A673 (cell line): ENCODE measurements around the gene NFKBIE. TPM values are rescaled to one million over a fixed set of nuclear protein-coding genes. Genes with fewer than 3 reads are reported as not detected.

ENCODE experiments used
- BruUV-seq: library from RNA; stranded (reverse); fragments of 400-500 nt; replicated peaks from 2 replicates; lab custom pipeline; 2021; lab: Mats Ljungman, UMichigan
- CTCF ChIA-PET: fragments of 300-600 bp; sonication (Branson Sonifier 250); formaldehyde crosslinking; loops from one replicate; lab custom pipeline; 2022; ENCODE audit warnings: antibody characterized with exemption; lab: Charles Lee
- POLR2A ChIA-PET: fragments of 300-600 bp; sonication (Branson Sonifier 250); formaldehyde crosslinking; loops from one replicate; lab custom pipeline; 2022; ENCODE audit warnings: antibody characterized with exemption; ENCODE audit not compliant: low non-redundant PET; lab: Charles Lee
- DNase-seq: peaks from one replicate; pipeline ENCODE4 v3.0.0-alpha.2; 2015; ENCODE audit warnings: low spot score
- H3K27ac ChIP-seq: fragments of 200-600 bp; sonication (generic); 2 replicates; pipeline ENCODE4 v1.5.1; 2016; ENCODE audit warnings: mixed run types, low read depth, mild to moderate bottlenecking, mixed read lengths, antibody characterized with exemption, low read length; ENCODE audit not compliant: poor library complexity, severe bottlenecking
- H3K27me3 ChIP-seq: fragments of 200-600 bp; sonication (generic); replicated peaks from 2 replicates; pipeline ENCODE4 v1.6.1; 2017; ENCODE audit warnings: mixed run types, low read depth, mild to moderate bottlenecking, mixed read lengths, antibody characterized with exemption, low read length; ENCODE audit not compliant: insufficient read depth, poor library complexity
- H3K36me3 ChIP-seq: fragments of 200-600 bp; sonication (generic); 2 replicates; pipeline ENCODE4 v1.6.1; 2016; ENCODE audit warnings: mixed run types, mild to moderate bottlenecking, mixed read lengths, antibody characterized with exemption, low read length; ENCODE audit not compliant: insufficient read depth, poor library complexity, severe bottlenecking
- H3K4me1 ChIP-seq: fragments of 200-600 bp; sonication (generic); 2 replicates; pipeline ENCODE4 v1.6.1; 2017; ENCODE audit warnings: mixed run types, mild to moderate bottlenecking, mixed read lengths, antibody characterized with exemption, low read length; ENCODE audit not compliant: insufficient read depth, poor library complexity, severe bottlenecking
- H3K4me3 ChIP-seq: fragments of 200-600 bp; sonication (generic); 2 replicates; pipeline ENCODE4 v1.5.1; 2016; ENCODE audit warnings: low read depth, mixed run types, mild to moderate bottlenecking, mixed read lengths, low read length; ENCODE audit not compliant: poor library complexity, severe bottlenecking
- H3K9me3 ChIP-seq: fragments of 200-600 bp; sonication (generic); 2 replicates; pipeline ENCODE4 v1.6.1; 2016; ENCODE audit warnings: mixed run types, low read depth, mild to moderate bottlenecking, mixed read lengths, antibody characterized with exemption, low read length; ENCODE audit not compliant: poor library complexity, severe bottlenecking
- CTCF ChIP-seq: fragments of 300-800, 200-600 bp; sonication (generic); conservative IDR thresholded peaks from 2 replicates; pipeline ENCODE4 v1.5.1; 2017; ENCODE audit warnings: low read depth, mild to moderate bottlenecking, antibody characterized with exemption, low read length, moderate library complexity, mixed read lengths
- EZH2 ChIP-seq: fragments of 200-600 bp; sonication (generic); IDR thresholded peaks from 2 replicates; pipeline ENCODE4 v1.6.1; 2017; ENCODE audit warnings: borderline replicate concordance, low read depth, mild to moderate bottlenecking, mixed read lengths, antibody characterized with exemption, low read length; ENCODE audit not compliant: poor library complexity, severe bottlenecking
- intact Hi-C: fragments of 100-400 bp; cut with micrococcal nuclease; formaldehyde crosslinking; loops from one replicate; pipeline ENCODE4 v1.10.0; 2022; ENCODE audit not compliant: unreplicated experiment
- total RNA-seq: library from RNA; stranded (reverse); gene quantifications from 2 replicates; pipeline ENCODE4 v1.2.3, GENCODE V29; 2021

NFKBIE gene
- total RNA-seq, 1 experiment from 2014 or later: 5.2 TPM

- ChIA-PET POLR2A (no interaction called here), CTCF (interaction anchor here (0.7 kb wide), 2 partner anchors 25 to 518 kb away, joined by 4 to 5 read pairs; no protein-coding TSS in a partner anchor)
- H3K9me3 ChIP-seq: no peaks in the 10 kb centered on the region
- H3K27me3 ChIP-seq: no peaks in the 10 kb centered on the region
- no peak overlapping the region for H3K27ac ChIP-seq
- TSS peak; percentile 10 for BruUV-seq
- peaks cover 16% of the 10 kb centered on the region for H3K36me3 ChIP-seq
- TF ChIP-seq CTCF (no peak), EZH2 (no peak)
- no peak for DNase-seq
- intact Hi-C loops: loop anchor here (2.0 kb wide), 1 partner anchor 139 kb away; no protein-coding TSS in a partner anchor
- H3K4me1 ChIP-seq: peaks cover 10% of the 10 kb centered on the region
- H3K4me3 ChIP-seq: no peak overlapping the region
Measured at GRCh38 chr6:44235891-44236516, 29.3 kb downstream of the NFKBIE start.

GRCh38 chr6:44235269-44235668, 30.1 kb downstream of the NFKBIE start:
- Histone ChIP-seq H3K27me3 (no peaks in the 10 kb centered on the region), H3K4me3 (no peak overlapping the region), H3K9me3 (no peaks in the 10 kb centered on the region), H3K4me1 (peaks cover 10% of the 10 kb centered on the region), H3K27ac (peak overlapping the region; percentile 47), H3K36me3 (peaks cover 23% of the 10 kb centered on the region)
- no peak for TF ChIP-seq EZH2
- TF ChIP-seq CTCF: no peak
- ChIA-PET CTCF (no interaction called here), POLR2A (no interaction called here)
- BruUV-seq: no TSS peak
- no peak for DNase-seq
- intact Hi-C loops: loop anchor here (2.0 kb wide), 1 partner anchor 138 kb away; no protein-coding TSS in a partner anchor

- TF ChIP-seq CTCF (peak; percentile 65), EZH2 (no peak)
- peaks cover 10% of the 10 kb centered on the region for H3K4me1 ChIP-seq
- CTCF ChIA-PET: interaction anchor here (0.9 kb wide), 1 partner anchor 13 kb away, joined by 3 read pairs; no protein-coding TSS in a partner anchor
- no peak overlapping the region for H3K4me3 ChIP-seq
- POLR2A ChIA-PET: no interaction called here
- no peaks in the 10 kb centered on the region for H3K9me3 ChIP-seq
- no peaks in the 10 kb centered on the region for H3K27me3 ChIP-seq
- peaks cover 32% of the 10 kb centered on the region for H3K36me3 ChIP-seq
- intact Hi-C loops: loop anchor here (2.0 kb wide), 1 partner anchor 138 kb away; no protein-coding TSS in a partner anchor
- no TSS peak for BruUV-seq
- peak; percentile 61 for DNase-seq
- peak overlapping the region; percentile 47 for H3K27ac ChIP-seq
Measured at GRCh38 chr6:44234101-44235025, 31.0 kb downstream of the NFKBIE start.
